Measurements from ENCODE around the gene RASSF1. TPM values are rescaled to one million over a fixed set of nuclear protein-coding genes. Genes with fewer than 3 reads are reported as not detected.

Gene RASSF1
- total and polyA plus RNA-seq, 4 donors, result 17.7 to 29.2 (median 24.8) TPM

GRCh38 chr3:50347187-50347813, 6.7 kb upstream of the RASSF1 start:
- Histone ChIP-seq H3K9me3 (ENCODE audit: control insufficient read depth, insufficient read depth, low read length) (no peaks in the 10 kb centered on the region), H3K27ac (ENCODE audit: low read depth, low read length) (no peak overlapping the region), H3K4me3 (ENCODE audit: low read depth, low read length) (no peak overlapping the region), H3K27me3 (ENCODE audit: control insufficient read depth, insufficient read depth, low read length) (peaks cover 4% of the 10 kb centered on the region), H3K4me1 (ENCODE audit: control insufficient read depth, insufficient read depth, low read length) (peaks cover 64% of the 10 kb centered on the region), H3K36me3 (ENCODE audit: control insufficient read depth, insufficient read depth, low read length) (peaks cover 41% of the 10 kb centered on the region)
- peak in 4 of 6 donors; percentile 59 to 96 (median 80) for DNase-seq (ENCODE audit: low read depth in 4 of 6, low spot score in 6 of 6)
- WGBS (ENCODE audit: insufficient coverage), result 79% methylated on average over 3 of the region's 14 CpGs

- H3K36me3 ChIP-seq (ENCODE audit: control insufficient read depth, insufficient read depth, low read length), result peaks cover 44% of the 10 kb centered on the region
- H3K4me1 ChIP-seq (ENCODE audit: control insufficient read depth, insufficient read depth, low read length), result peaks cover 64% of the 10 kb centered on the region
- H3K9me3 ChIP-seq (ENCODE audit: control insufficient read depth, insufficient read depth, low read length), result no peaks in the 10 kb centered on the region
- H3K27me3 ChIP-seq (ENCODE audit: control insufficient read depth, insufficient read depth, low read length), result peaks cover 17% of the 10 kb centered on the region
- H3K27ac ChIP-seq (ENCODE audit: low read depth, low read length), result no peak within 1 kb of the TSS
- 11% methylated on average over 45 of the region's 45 CpGs for WGBS (ENCODE audit: insufficient coverage)
- DNase-seq (ENCODE audit: low read depth in 4 of 6, low spot score in 6 of 6), result peak in 2 of 6 donors; percentile 74 to 80
- H3K4me3 ChIP-seq (ENCODE audit: low read depth, low read length), result peak within 1 kb of the TSS; percentile 51
These were observed 5.1 kb upstream of the RASSF1 start, which contains the start of gene ZMYND10 for GRCh38 chr3:50345586-50346234. Gene ZMYND10 (minus strand): TSS chr3:50345732. CDS start chr3:50345579, 153 bp downstream.

- H3K27ac ChIP-seq (ENCODE audit: low read depth, low read length), result no peak overlapping the region
- peaks cover 21% of the 10 kb centered on the region for H3K27me3 ChIP-seq (ENCODE audit: control insufficient read depth, insufficient read depth, low read length)
- no peak for DNase-seq (ENCODE audit: low read depth in 4 of 6, low spot score in 6 of 6)
- no peaks in the 10 kb centered on the region for H3K9me3 ChIP-seq (ENCODE audit: control insufficient read depth, insufficient read depth, low read length)
- H3K36me3 ChIP-seq (ENCODE audit: control insufficient read depth, insufficient read depth, low read length), result peaks cover 44% of the 10 kb centered on the region
- H3K4me1 ChIP-seq (ENCODE audit: control insufficient read depth, insufficient read depth, low read length), result peaks cover 63% of the 10 kb centered on the region
- WGBS (ENCODE audit: insufficient coverage), result 55% methylated on average over 8 of the region's 8 CpGs
- H3K4me3 ChIP-seq (ENCODE audit: low read depth, low read length), result peak overlapping the region; percentile 51
These were observed 4.4 kb upstream of the RASSF1 start for GRCh38 chr3:50345008-50345407.

- Histone ChIP-seq H3K27ac (ENCODE audit: low read depth, low read length) (no peak overlapping the region), H3K27me3 (ENCODE audit: control insufficient read depth, insufficient read depth, low read length) (peaks cover 21% of the 10 kb centered on the region), H3K9me3 (ENCODE audit: control insufficient read depth, insufficient read depth, low read length) (no peaks in the 10 kb centered on the region), H3K4me3 (ENCODE audit: low read depth, low read length) (no peak overlapping the region), H3K36me3 (ENCODE audit: control insufficient read depth, insufficient read depth, low read length) (peaks cover 28% of the 10 kb centered on the region), H3K4me1 (ENCODE audit: control insufficient read depth, insufficient read depth, low read length) (peaks cover 57% of the 10 kb centered on the region)
- WGBS (ENCODE audit: insufficient coverage), result 78% methylated on average over 10 of the region's 13 CpGs
- no peak for DNase-seq (ENCODE audit: low read depth in 4 of 6, low spot score in 6 of 6)
These were observed 2.4 kb upstream of the RASSF1 start for GRCh38 chr3:50342813-50343633.

GRCh38 chr3:50341996-50342650, 1.5 kb upstream of the RASSF1 start:
- 89% methylated on average over 13 of the region's 13 CpGs for WGBS (ENCODE audit: insufficient coverage)
- no peak for DNase-seq (ENCODE audit: low read depth in 4 of 6, low spot score in 6 of 6)
- Histone ChIP-seq H3K4me1 (ENCODE audit: control insufficient read depth, insufficient read depth, low read length) (peaks cover 55% of the 10 kb centered on the region), H3K9me3 (ENCODE audit: control insufficient read depth, insufficient read depth, low read length) (no peaks in the 10 kb centered on the region), H3K4me3 (ENCODE audit: low read depth, low read length) (no peak overlapping the region), H3K36me3 (ENCODE audit: control insufficient read depth, insufficient read depth, low read length) (peaks cover 23% of the 10 kb centered on the region), H3K27me3 (ENCODE audit: control insufficient read depth, insufficient read depth, low read length) (peaks cover 21% of the 10 kb centered on the region), H3K27ac (ENCODE audit: low read depth, low read length) (no peak overlapping the region)

- WGBS (ENCODE audit: insufficient coverage), result 93% methylated on average over 9 of the region's 9 CpGs
- no peak for DNase-seq (ENCODE audit: low read depth in 4 of 6, low spot score in 6 of 6)
- no peaks in the 10 kb centered on the region for H3K9me3 ChIP-seq (ENCODE audit: control insufficient read depth, insufficient read depth, low read length)
- H3K4me1 ChIP-seq (ENCODE audit: control insufficient read depth, insufficient read depth, low read length), result peaks cover 56% of the 10 kb centered on the region
- H3K4me3 ChIP-seq (ENCODE audit: low read depth, low read length), result peak overlapping the region; percentile 40
- no peak overlapping the region for H3K27ac ChIP-seq (ENCODE audit: low read depth, low read length)
- H3K36me3 ChIP-seq (ENCODE audit: control insufficient read depth, insufficient read depth, low read length), result peaks cover 23% of the 10 kb centered on the region
- peaks cover 21% of the 10 kb centered on the region for H3K27me3 ChIP-seq (ENCODE audit: control insufficient read depth, insufficient read depth, low read length)
These were observed 901 bp upstream of the RASSF1 start for GRCh38 chr3:50341537-50341936.

GRCh38 chr3:50340147-50340447, 539 bp downstream of the RASSF1 start:
- peaks cover 23% of the 10 kb centered on the region for H3K36me3 ChIP-seq (ENCODE audit: control insufficient read depth, insufficient read depth, low read length)
- peak overlapping the region; percentile 40 for H3K4me3 ChIP-seq (ENCODE audit: low read depth, low read length)
- peak overlapping the region; percentile 27 for H3K27ac ChIP-seq (ENCODE audit: low read depth, low read length)
- peaks cover 58% of the 10 kb centered on the region for H3K4me1 ChIP-seq (ENCODE audit: control insufficient read depth, insufficient read depth, low read length)
- H3K9me3 ChIP-seq (ENCODE audit: control insufficient read depth, insufficient read depth, low read length), result no peaks in the 10 kb centered on the region
- 34% methylated on average over 8 of the region's 9 CpGs for WGBS (ENCODE audit: insufficient coverage)
- DNase-seq (ENCODE audit: low read depth in 4 of 6, low spot score in 6 of 6), result no peak
- peaks cover 17% of the 10 kb centered on the region for H3K27me3 ChIP-seq (ENCODE audit: control insufficient read depth, insufficient read depth, low read length)

GRCh38 chr3:50339485-50340146, 1.0 kb downstream of the RASSF1 start:
- Histone ChIP-seq H3K9me3 (ENCODE audit: control insufficient read depth, insufficient read depth, low read length) (no peaks in the 10 kb centered on the region), H3K27ac (ENCODE audit: low read depth, low read length) (peak overlapping the region; percentile 27), H3K36me3 (ENCODE audit: control insufficient read depth, insufficient read depth, low read length) (peaks cover 23% of the 10 kb centered on the region), H3K4me1 (ENCODE audit: control insufficient read depth, insufficient read depth, low read length) (peaks cover 56% of the 10 kb centered on the region), H3K27me3 (ENCODE audit: control insufficient read depth, insufficient read depth, low read length) (peaks cover 16% of the 10 kb centered on the region), H3K4me3 (ENCODE audit: low read depth, low read length) (peak overlapping the region; percentile 40)
- 85% methylated on average over 10 of the region's 14 CpGs for WGBS (ENCODE audit: insufficient coverage)
- DNase-seq (ENCODE audit: low read depth in 4 of 6, low spot score in 6 of 6), result no peak

GRCh38 chr3:50338965-50339364, 1.7 kb downstream of the RASSF1 start:
- Histone ChIP-seq H3K4me1 (ENCODE audit: control insufficient read depth, insufficient read depth, low read length) (peaks cover 56% of the 10 kb centered on the region), H3K27me3 (ENCODE audit: control insufficient read depth, insufficient read depth, low read length) (peaks cover 16% of the 10 kb centered on the region), H3K4me3 (ENCODE audit: low read depth, low read length) (no peak overlapping the region), H3K27ac (ENCODE audit: low read depth, low read length) (peak overlapping the region; percentile 54), H3K36me3 (ENCODE audit: control insufficient read depth, insufficient read depth, low read length) (peaks cover 23% of the 10 kb centered on the region), H3K9me3 (ENCODE audit: control insufficient read depth, insufficient read depth, low read length) (no peaks in the 10 kb centered on the region)
- no peak for DNase-seq (ENCODE audit: low read depth in 4 of 6, low spot score in 6 of 6)
- 87% methylated on average over 5 of the region's 5 CpGs for WGBS (ENCODE audit: insufficient coverage)
